Stimulated activated CD4-positive, alpha-beta T cell treated with anti-CD3 and anti-CD28 coated beads, Interleukin-12 subunit alpha, Interleukin-12 subunit beta, amount 100 ng/mL, for 24 hours (primary cell): ENCODE measurements around the gene KCNAB1.
"Not testable (repeated sequence)": the region's sequence is repeated elsewhere in the genome, so short reads cannot be mapped to it uniquely, and the experiment has no call there.

Source experiments
- DNase-seq, 2 experiments: peaks; one replicate each; pipeline ENCODE4 v3.0.0-alpha.2; 2020; ENCODE audit warnings: low read depth in 2 of 2

Gene KCNAB1

DNA sequence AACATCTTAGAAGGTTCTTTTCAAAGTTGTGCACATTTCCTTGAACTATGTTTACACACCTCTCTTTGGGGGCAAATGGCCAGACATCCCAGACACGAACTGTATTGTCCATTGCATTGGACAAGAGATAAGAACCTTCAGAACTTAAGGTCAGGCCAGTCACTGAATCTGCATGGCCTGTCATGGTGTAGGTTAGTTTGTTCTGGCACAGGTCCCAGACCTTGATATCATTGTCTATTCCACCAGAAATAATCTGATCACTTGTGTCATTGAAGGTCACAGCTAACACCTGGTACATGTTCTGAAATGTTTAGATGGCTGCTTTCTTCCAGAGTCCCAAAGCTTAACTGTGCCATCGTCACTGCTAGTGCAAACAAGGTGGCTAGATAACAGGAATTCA is 55.7 kb downstream of the KCNAB1 start:
- DNase-seq: no peak

DNA sequence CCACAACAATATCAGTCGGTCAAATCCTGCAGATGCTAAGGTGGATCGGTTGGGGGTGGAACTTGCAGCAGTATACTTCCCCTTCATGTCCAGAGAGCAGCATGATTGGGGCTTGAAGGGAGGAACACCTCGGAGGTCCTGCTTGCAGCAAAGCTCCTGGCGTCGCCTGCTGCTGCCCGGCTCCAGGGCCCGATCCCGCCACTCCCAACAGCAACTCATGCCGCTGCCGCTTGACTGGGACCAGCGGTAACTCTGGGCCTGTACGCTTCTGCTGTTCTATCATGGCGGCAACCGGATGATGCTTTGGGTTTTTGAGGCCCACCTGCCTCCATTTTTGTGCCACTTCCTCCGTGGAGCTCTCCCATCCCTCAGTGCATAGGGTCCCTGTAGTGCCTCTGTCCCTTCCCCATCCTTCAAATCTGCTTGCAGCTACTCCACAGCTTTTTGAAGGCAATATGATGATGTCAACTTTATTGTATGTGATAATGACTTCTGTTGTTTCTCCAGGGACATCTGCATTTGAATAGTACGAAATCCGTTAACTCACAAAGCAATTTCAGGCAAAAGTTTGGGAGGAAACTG is 56.3 kb downstream of the KCNAB1 start:
- no peak for DNase-seq

DNA sequence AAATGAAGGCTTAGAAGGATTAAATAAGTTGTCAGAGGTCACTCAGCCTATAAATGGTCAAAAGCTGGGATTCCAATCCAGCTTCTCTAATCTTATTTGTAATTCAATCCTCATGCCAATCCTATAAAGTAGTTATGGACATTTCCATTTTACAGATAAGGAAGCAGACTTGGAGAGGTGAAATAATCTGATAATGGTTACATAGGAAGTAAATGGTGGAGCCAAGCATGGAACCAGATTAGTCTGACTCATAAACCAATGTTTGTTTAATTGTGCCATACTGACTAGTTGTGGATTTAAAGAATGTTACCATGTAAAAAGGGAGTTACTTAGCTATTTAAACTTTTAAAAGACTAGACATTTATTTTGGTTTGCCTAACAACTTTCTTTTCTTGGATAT is 59.7 kb downstream of the KCNAB1 start:
- DNase-seq: no peak

DNA sequence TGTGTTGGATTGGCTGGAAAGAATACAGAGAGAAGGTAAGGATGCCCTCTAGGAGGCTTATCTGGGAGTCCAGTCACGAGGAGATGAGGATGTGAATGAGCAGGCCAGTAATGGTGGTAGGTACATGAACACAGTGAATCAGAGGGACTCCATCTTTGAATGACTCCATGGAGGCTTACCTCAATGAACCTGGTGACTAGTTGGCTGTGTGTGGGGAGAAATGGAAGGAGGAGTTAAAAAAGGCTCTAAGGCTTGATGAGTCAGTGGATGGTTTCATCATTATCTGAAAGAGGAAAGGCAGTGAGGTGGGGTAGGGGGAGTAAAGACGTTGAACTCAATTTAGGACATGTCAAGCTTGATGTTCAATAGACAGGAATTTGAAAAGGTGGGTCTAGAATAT is 61.1 kb downstream of the KCNAB1 start:
- DNase-seq: no peak

DNA sequence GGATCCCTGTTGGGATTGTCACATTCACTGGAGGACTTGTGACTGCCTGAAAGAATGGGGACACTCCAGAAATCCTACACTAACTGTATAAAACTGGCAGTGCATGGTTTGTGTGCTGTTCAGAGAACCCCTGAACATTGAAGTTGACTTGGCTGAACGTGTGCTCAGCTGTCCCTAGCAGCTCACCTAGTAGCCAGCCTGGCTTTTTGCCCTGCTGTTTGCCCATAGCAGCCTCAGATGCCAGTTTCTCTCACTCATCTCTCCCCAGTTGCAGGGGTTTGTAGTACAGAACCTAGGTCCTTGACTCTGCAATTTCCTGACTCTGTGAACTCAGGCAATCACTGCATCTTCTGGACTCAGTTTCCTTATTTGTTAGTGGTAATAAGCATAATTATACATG is 63.0 kb downstream of the KCNAB1 start:
- no peak for DNase-seq

DNA sequence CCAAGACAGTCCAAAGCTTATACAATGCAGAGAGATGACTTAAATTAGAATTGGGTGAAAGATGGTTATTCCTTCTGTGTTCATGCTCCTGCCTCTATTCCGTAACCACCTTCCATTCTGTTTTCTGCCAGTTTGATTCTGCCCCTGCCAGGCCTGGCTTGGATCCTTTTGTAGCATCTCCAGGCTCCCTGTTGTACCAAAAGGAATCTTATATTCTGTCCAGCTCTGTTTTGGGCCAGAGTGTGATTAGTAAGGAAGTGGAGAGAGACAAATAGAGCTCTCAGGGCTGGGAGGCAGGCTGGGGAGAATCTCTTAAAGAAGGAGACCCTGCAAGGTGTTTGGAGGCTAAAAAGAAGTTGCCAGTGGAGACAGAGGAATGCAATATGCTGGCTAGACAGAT is 63.8 kb downstream of the KCNAB1 start:
- DNase-seq: no peak

DNA sequence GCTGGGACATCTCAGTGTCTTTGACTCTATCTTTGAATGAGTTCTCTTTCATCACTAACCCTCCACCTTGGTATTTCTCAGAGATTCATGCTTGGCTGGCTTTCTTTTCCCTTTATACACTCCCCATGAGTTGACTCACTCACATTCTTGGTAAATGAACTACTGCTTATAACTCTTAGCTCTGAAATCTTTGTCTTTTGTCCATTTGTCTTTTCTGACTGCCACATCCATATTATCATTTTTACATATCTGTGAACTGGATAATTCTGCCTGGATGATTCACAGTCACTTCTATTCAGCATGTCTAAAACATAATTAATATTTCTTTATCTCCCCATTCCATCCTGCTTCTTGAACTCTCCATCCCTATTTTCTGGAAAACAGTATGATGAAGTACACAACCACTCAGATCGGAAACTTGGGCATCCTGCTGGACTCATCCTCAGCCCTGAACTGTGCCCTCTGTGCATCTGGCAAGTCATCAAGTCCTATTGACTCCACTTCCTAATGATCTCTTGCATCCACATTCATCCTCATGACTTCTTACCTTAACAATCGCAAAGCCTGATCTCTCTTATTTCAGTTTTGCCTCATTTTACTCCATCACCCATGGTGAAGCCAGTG is 66.9 kb downstream of the KCNAB1 start:
- no peak for DNase-seq

DNA sequence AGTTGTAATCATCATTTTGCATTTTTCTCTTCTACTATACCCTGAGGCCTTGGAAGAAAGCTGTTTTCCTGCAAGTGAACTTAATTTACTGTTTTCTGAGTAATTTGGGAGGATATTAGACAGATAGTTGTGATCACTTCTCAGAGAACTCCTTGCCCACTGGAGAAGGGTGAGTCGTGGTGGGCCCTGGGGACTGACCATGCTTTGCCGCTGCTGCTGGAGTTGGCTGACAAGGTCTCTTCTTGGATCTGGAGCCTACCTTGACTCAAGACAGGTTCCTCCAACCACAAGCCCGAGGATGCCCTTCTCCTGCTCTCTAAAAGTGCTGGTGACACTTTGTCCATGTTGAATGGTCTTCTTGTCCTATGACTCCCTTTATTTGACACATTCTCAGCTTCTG is 68.4 kb downstream of the KCNAB1 start:
- DNase-seq: no peak

DNA sequence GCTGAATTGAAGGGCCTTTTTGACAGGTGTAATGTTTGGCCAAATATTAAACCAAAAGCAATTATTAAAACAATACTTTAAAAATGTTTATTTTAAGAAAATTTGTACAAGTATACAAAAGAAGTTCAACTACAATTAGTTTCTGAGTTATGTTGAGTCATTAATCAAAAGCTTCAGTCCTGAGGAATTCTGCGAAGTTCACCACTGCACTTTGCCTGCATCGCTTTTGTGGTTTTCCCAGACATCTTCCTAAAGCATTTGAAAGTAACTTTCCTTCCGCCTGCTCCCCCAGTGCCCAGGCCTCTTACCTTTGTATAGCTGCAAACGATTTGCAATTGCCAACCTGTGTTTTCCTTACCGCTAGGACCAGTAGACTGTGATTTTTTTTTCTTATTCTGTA is 69.5 kb downstream of the KCNAB1 start:
- DNase-seq: no peak

DNA sequence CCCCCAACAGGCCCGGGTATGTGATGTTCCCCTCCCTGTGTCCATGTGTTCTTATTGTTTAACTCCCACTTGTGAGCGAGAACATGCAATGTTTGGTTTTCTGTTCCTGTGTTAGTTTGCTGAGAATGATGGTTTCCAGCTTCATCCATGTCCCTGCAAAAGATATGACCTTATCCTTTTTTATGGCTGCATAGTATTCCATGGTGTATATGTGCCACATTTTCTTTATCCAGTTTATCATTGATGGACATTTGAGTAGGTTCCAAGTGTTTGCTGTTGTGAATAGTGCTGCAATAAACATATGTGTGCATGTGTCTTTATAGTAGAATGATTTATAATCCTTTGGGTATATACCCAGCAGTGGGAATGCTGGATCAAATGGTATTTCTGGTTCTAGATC is 74.6 kb downstream of the KCNAB1 start:
- not testable (repeated sequence) for DNase-seq

DNA sequence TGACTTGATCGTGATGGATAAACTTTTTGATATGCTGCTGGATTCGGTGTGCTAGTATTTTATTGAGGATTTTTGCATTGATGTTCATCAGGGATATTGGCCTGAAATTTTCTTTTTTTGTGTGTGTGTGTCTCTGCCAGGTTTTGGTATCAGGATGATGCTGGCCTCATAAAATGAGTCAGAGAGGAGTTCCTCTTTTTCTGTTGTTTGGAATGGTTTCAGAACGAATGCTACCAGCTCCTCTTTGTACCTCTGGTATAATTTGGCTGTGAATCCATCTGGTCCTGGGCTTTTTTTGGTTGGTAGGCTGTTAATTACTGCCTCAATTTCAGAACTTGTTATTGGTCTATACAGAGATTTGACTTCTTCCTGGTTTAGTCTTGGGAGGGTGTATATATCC is 76.8 kb downstream of the KCNAB1 start:
- DNase-seq: not testable (repeated sequence)

DNA sequence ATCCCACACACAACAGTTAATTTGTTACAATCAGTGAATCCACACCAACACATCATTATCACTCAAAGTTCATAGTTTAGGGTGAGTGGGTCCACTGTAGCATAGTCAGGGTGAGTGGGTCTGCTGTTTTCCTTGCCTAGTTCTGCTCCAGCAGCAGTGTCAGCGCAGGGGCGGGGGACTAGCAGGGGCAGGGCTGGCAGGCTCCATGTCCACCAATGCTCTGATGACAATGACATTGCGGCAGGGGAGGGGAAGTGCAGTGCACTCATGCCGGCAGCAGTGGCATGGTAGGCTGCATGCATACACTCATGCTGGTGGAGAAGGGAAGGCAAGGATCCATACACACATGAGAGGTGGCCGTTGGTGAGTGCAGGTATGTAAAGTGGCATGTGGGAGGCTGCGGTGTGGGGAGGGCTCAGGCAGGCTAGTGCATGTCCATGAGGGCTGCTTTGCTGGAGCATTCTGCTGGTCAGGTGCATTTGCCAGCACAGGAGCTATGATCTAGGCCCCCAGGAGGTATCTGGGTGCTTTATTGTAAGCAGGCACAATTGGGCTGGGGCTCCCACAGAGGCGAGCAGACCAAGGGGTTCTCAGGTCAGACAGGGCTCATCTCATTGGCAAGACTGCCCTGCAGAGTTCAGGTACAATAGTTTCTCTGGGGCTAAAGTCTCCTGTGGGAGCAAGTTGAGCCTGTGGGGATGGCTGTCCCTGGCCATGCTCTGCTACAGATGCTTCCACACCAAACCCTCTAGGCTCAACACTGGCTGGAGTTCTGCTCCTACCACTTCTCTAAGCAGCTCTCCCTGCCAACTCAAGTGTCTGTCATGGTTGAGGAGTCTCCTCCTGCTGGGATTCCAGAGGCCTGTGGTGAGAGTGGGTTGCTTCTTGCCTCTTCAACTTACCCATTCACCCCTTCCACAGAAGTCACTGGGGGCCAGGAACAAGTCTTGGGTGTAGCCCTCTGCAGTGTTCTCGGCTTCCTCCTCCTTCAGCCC is 81.3 kb downstream of the KCNAB1 start:
- DNase-seq: no peak

DNA sequence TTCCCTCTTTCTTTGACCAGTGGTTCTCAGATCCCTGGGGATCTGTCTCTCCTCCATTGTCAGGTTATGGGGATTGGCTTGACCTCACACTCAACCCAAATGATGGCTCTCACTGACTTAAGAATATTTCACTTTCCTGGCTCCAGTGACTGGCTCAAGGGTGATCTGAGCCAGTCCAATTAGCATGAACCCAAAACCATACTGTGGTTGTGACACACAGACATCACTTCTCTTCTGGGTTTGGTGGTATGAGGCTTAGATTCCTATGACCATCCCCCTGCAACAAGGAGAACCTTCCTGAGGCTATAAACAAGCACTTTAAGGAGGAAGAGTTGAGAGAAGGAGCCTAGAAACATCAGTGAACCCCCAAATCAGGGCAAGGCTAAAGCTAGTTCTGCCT is 85.8 kb downstream of the KCNAB1 start:
- no peak for DNase-seq

DNA sequence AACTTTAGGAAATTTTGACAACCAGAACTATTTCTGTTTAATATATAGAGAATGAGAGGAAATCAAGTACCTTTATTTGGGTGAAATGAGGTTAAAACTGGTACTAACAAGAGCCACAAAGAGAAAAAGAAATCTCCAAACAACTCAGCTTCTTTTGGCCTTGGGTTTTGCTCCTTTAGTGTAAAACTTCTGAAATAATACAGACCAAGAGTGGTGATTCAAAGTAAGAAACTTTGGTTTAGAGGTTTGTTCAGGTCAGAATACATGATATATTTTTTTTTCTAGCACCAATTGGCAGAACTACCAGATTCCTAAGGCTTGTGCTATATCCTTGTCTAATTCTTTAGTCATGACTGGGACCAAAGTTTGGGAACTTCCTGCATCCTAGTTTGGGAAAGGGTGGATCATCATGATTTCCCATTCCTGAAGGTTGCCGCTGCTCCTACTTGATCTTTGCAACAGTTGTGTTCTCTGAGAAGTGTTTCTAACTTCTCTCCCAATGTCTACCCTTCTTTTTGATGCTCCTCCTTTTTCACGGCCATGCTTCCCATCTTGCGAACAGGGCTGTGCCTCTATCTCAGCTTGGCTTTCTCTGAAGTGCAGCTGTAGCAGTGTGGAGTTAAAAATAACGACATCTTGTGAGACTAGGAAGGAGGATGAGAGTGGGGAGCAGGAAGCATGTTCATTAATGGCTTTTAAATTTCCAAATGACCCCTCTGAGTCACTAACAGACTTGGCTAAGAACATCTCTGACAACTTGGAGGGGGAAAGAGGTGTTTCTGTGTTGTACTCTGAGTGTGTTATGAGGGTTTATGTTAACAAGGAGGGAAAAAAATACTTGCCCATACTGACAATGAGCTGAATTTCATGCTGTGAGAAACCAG is 87.7 kb downstream of the KCNAB1 start:
- no peak for DNase-seq

DNA sequence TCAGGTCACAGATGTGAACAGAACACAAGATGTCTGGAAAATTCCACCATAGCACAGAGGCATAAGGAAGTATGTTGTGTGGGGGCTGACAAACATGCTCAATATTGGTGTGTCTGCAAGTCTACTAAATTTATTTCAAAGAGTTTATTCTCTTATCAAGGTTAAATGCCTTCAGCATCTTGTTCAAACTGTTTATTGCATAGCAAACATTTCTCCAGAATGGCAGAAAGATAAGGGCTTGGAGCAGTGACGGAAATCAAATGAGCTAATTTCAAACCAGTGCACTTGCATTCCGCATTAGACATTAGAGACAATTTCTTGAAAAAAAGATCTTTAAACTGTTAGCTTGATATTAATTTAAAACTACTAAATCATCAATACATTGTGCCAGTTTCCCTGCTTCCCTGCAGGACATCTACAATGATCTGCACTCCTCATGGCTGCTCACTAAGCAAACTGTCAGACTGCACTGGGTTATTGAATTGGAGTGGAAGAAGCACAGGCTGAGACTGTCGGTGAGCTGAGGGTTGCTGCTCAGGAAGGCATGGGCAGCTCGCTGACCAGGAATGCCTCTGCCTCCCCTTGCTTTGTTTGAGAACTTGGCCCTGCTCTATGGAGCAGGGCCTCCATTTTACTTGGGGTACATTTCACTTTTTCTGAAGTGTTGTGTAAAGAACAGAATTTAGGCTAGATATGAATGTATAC is 89.4 kb downstream of the KCNAB1 start:
- DNase-seq: no peak

DNA sequence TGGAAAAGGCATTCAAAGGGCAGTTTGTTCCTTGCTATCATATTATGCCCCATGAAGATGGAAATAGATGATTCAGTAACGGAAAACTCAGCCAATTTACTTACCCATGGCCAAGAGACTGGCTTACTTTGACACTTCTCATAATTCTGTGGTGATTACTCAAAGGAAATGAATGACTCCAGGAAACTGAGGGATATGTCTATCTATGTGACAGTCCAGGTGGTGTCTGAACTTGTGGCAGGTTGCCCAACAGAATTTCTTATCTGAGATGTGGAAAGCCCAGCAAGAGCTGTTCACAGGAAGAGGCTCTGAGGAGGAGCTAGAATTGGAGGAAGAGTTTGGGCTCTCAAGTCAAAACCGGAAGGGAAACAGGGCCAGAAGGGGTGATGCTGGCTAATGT is 91.2 kb downstream of the KCNAB1 start:
- DNase-seq: no peak

DNA sequence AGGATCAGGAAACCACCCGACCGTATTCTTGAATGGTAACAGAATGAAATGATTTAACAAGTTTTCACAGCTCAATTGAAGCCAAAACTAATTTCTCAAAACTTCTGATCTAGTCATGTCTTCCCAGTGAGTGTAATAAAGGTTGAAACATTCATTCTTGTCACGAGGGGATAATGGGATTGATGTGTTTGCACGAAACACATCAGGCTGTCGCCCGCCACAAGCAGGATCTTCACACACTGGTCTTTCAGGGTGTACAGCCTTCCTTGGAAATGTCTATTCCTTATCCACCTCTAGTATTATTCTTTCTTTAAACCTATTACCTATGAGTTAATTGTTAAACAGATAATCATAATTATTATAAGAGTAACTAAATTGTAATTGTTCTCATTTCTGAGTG is 94.3 kb downstream of the KCNAB1 start:
- DNase-seq: no peak

DNA sequence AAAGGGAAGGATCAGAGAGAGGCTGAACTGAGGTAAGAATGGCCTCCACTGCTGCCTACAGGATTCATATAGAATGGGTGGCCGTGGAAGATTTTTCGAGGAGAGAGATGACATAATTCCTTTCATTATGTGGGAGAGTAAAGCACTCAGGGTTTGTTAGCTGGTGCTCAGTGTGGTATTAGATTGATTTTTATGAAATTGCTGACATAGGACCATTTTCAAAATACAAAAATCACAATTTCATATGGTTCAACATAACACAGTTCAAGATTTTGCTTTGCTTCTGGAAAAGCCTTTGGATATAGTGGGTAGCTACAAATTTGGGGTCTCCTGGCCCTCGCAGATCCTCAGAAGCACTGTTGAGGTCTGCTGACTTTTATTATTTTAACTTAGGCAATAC is 95.4 kb downstream of the KCNAB1 start:
- no peak for DNase-seq

DNA sequence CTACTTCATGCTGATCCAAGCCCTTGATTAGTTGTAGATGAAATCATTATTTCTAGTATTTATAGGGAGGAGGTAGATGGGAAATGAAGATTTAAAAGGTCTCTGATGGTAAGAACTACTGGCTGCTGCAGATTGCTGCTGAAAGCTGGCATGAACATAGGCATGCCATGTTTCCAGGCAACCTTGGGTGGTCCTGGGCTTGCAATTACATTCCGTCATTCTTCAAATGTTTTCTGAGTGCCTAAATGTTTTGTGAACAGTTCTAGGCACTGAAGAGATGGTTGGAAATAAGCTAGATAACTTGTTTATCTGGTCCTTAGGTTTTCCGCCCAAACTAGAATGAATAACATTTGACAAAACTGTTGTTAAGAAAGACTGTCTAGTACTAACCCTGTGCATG is 95.8 kb downstream of the KCNAB1 start:
- DNase-seq: no peak

DNA sequence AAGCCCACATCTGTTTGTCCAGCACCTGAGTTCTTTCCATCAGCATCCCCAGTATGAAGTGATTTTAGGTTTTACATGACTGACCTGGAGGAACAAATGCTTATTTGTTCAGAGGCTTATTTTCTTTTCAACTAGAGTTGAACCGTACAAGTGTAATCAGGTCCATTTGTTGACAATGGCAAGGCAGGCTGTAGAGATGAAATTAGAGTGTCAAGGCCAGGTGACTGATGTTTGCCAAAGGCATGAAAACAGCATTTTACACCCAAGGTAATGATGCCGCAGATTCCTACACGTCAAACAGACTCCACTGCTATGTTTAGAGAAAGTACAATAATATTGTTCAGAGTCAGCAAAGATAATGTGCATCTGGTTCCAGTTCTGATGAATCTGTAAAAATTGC is 96.5 kb downstream of the KCNAB1 start:
- DNase-seq: no peak

DNA sequence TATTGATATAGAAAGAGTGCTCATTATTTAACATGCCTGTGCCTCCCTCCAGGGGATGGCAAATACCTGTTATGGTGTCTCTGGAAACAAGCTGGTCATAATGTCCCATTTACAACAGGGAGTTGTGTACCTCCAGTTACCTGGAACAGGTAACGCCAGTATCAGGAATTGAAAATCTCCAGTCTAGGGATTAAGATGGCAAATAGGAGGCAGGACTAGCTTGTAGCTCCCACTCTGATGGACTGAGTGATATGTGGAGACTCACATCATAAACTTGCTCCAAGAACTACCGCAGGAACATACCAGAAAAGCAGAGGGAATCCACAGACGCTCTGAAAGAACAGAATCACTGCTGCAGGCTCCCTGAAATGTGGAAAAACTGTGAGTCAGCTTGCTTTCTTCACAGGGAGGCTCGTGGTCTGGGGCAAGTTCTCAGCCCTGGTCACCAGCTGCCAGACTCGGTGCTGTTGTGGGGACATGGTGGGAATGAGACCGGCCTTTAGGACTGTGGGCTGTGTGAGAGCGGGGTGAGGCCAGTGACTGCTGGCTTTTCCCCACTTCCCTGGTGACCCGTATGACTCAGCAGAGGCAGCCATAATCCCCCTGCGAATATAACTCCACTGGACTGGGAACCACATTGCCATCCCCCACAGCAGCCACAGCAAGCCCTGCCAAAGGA is 97.4 kb downstream of the KCNAB1 start:
- DNase-seq: no peak
